Stimulated activated CD8-positive, alpha-beta memory T cell treated with anti-CD3 and anti-CD28 coated beads, Interleukin-12 subunit alpha, Interleukin-12 subunit beta, amount 100 ng/mL, for 24 hours (primary cell): Measurements from ENCODE around the gene IMPA2.
"Not testable (repeated sequence)": the region's sequence is repeated elsewhere in the genome, so short reads cannot be mapped to it uniquely, and the experiment has no call there.

ENCODE experiments used
- DNase-seq: peaks from one replicate; pipeline ENCODE4 v3.0.0-alpha.2; 2020; ENCODE audit errors: extremely low read depth

IMPA2 gene

GRCh38 chr18:12072996-12073395 is 91.7 kb downstream of the IMPA2 start:
- DNase-seq: no peak

DNA sequence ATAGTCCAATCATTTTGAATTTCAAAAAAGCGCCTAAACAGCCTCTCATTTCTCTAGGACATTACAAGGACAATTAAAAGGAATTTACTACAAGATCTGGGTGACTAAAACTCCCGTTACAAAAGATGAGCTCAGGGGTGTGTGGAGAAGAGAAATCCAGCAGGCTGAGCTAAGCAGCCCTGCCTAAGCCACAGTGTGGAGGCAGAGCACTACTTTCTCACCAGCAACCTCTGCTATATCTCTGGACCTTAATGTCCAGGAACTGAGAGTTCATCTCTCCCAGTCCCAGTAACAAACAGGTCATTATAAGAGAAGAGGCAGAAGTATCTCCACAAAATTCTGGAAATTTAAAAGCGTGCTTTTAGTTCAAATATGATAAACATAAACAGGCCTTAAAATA is 93.4 kb downstream of the IMPA2 start:
- no peak for DNase-seq

DNA sequence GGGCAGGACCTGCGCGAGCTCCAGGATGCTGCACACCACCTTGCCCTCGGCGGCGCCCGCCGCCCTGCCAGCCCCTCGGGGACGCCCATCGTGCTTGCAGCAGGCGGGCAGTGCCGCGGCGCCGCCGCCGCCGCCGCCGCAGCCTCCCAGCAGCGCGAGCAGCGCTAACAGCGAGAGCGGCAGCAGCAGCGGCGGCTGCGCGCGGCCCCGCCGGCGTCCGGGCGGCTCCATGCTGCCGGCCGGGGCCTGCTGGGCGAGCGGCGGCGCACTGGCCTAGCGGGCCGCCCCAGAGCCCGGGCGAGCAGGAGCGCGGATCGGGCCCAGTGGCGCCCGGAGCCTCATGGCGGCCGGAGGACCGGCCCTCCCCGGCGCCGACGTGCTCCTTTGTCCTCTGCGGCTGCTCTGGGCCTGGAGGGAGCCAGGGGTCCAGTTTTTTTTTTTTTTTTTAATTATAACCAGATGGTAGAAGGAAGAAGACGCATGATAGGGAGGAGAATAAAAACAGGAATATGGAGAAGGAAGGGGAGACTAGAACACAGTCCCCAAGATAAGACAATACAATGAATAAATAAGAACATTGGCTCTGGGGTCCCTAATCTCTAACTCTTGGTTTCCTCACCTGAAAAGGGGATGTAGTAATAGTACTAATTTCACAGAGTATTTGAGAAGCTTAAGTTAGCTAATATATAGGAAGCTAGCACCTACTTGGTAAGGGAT is 95.3 kb downstream of the IMPA2 start:
- DNase-seq: no peak

- DNase-seq: not testable (repeated sequence)
These were observed 96.7 kb downstream of the IMPA2 start for GRCh38 chr18:12077994-12078393.

DNA sequence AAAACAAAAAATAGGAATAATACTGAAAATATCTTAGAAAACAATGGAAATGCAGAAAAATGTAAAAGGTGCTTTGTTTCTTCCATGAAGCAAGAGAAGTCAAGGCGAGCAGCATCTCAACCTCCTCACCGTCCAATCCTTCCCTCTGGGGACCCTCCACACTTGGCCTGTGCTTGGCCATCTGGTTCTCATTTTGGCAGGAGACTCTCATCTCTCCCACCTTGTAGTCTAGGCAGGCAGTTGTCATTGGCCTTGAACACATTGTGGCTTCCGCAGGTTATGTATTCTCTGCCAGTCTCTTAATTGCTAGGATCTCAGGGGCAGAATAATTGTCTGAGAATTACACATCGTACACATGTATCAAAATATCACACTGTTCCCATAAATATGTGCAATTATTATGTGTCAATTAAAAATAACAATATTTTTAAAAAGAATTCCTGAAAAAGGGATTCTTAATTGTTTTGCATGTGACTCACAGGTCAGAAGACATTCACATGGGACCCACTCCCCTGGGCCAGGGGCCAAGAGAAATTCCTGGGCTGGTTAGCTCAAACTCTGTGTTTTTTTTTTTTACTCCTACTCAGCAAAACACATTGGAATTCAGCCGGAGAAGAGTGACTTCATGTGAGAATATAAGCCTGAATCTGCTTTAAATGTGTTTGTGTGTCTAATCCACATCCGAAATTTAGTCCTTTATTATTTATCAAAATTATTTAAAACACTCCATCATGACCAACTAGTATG is 98.4 kb downstream of the IMPA2 start:
- DNase-seq: no peak
